HEK293 (cell line): ENCODE results near the gene SRRM1.

Source experiments
- MEIS1 ChIP-seq: sonication (generic); formaldehyde crosslinking; IDR thresholded peaks from 2 replicates; pipeline ENCODE4 v1.8.1; 2022; ENCODE audit warnings: missing genetic modification reagents, mild to moderate bottlenecking, borderline replicate concordance
- PRDM1 ChIP-seq: fragments of 450-650 bp; formaldehyde crosslinking; IDR thresholded peaks from 2 replicates; pipeline ENCODE4; 2016; ENCODE audit warnings: missing biosample characterization, missing genetic modification characterization
- SCRT1 ChIP-seq: fragments of 450-650 bp; formaldehyde crosslinking; IDR thresholded peaks from 2 replicates; pipeline ENCODE4 v1.5.1; 2016; ENCODE audit warnings: missing biosample characterization, missing genetic modification characterization, borderline replicate concordance
- WT1 ChIP-seq: fragments of 450-650 bp; formaldehyde crosslinking; IDR thresholded peaks from 2 replicates; pipeline ENCODE4 v1.5.1; 2016; ENCODE audit warnings: missing biosample characterization, missing genetic modification characterization
- YY1 ChIP-seq: fragments of 450-650 bp; formaldehyde crosslinking; IDR thresholded peaks from 2 replicates; pipeline ENCODE4 v1.5.1; 2018; ENCODE audit warnings: missing biosample characterization, missing genetic modification characterization
- ZBTB48 ChIP-seq: fragments of 450-650 bp; formaldehyde crosslinking; IDR thresholded peaks from 2 replicates; pipeline ENCODE4 v1.5.1; 2016; ENCODE audit warnings: missing biosample characterization, missing genetic modification characterization
- ZFP41 ChIP-seq: fragments of 450-650 bp; formaldehyde crosslinking; IDR thresholded peaks from 2 replicates; pipeline ENCODE4 v1.5.1; 2016; ENCODE audit warnings: missing biosample characterization, missing genetic modification characterization, borderline replicate concordance
- ZNF121 ChIP-seq: fragments of 450-650 bp; formaldehyde crosslinking; IDR thresholded peaks from 2 replicates; pipeline ENCODE4 v1.5.1; 2016; ENCODE audit warnings: missing biosample characterization, missing genetic modification characterization
- ZNF155 ChIP-seq: fragments of 450-650 bp; formaldehyde crosslinking; IDR thresholded peaks from 2 replicates; pipeline ENCODE4 v1.5.1; 2016; ENCODE audit warnings: missing biosample characterization, missing genetic modification characterization
- ZNF157 ChIP-seq: fragments of 450-650 bp; formaldehyde crosslinking; IDR thresholded peaks from 2 replicates; pipeline ENCODE4 v1.5.1; 2016; ENCODE audit warnings: missing biosample characterization, missing genetic modification characterization
- ZNF266 ChIP-seq: fragments of 450-650 bp; formaldehyde crosslinking; IDR thresholded peaks from 2 replicates; pipeline ENCODE4 v1.5.1; 2016; ENCODE audit warnings: missing biosample characterization, missing genetic modification characterization, low read depth
- ZNF37A ChIP-seq: fragments of 450-650 bp; IDR thresholded peaks from 2 replicates; pipeline ENCODE4 v1.5.1; 2018; ENCODE audit warnings: missing biosample characterization, missing genetic modification characterization
- ZNF530 ChIP-seq: fragments of 450-650 bp; formaldehyde crosslinking; IDR thresholded peaks from 2 replicates; pipeline ENCODE4 v1.5.1; 2016; ENCODE audit warnings: low read depth, missing biosample characterization, missing genetic modification characterization
- ZNF596 ChIP-seq: fragments of 450-650 bp; IDR thresholded peaks from 2 replicates; pipeline ENCODE4 v1.5.0; 2018; ENCODE audit warnings: missing biosample characterization, mild to moderate bottlenecking, missing genetic modification characterization, moderate library complexity
- ZNF776 ChIP-seq: fragments of 450-650 bp; formaldehyde crosslinking; IDR thresholded peaks from 2 replicates; pipeline ENCODE4 v1.5.0; 2017; ENCODE audit warnings: missing biosample characterization, missing genetic modification characterization, borderline replicate concordance
- TF ChIP-seq, protein P1 (sequence below): fragments of 450-650 bp; formaldehyde crosslinking; conservative IDR thresholded peaks from 2 replicates; pipeline ENCODE4 v1.5.1; 2016; ENCODE audit warnings: low read depth, missing biosample characterization, missing genetic modification characterization
- TF ChIP-seq, protein P2 (sequence below): fragments of 450-650 bp; formaldehyde crosslinking; IDR thresholded peaks from 2 replicates; pipeline ENCODE4 v1.5.1; 2016; ENCODE audit warnings: missing biosample characterization, missing genetic modification characterization
- TF ChIP-seq, protein P3 (sequence below): fragments of 450-650 bp; formaldehyde crosslinking; IDR thresholded peaks from 2 replicates; pipeline ENCODE4 v1.5.1; 2017; ENCODE audit warnings: missing biosample characterization, missing genetic modification characterization
- TF ChIP-seq, protein P4 (sequence below): fragments of 450-650 bp; formaldehyde crosslinking; IDR thresholded peaks from 2 replicates; pipeline ENCODE4 v1.5.1; 2016; ENCODE audit warnings: missing biosample characterization, missing genetic modification characterization, borderline replicate concordance
- TF ChIP-seq, protein P5 (sequence below): fragments of 450-650 bp; IDR thresholded peaks from 2 replicates; pipeline ENCODE4 v1.5.1; 2018; ENCODE audit warnings: missing biosample characterization, missing genetic modification characterization
- TF ChIP-seq, protein P6 (sequence below): fragments of 450-650 bp; formaldehyde crosslinking; IDR thresholded peaks from 2 replicates; pipeline ENCODE4 v1.5.1; 2017; ENCODE audit warnings: missing biosample characterization, missing genetic modification characterization

Gene SRRM1

DNA sequence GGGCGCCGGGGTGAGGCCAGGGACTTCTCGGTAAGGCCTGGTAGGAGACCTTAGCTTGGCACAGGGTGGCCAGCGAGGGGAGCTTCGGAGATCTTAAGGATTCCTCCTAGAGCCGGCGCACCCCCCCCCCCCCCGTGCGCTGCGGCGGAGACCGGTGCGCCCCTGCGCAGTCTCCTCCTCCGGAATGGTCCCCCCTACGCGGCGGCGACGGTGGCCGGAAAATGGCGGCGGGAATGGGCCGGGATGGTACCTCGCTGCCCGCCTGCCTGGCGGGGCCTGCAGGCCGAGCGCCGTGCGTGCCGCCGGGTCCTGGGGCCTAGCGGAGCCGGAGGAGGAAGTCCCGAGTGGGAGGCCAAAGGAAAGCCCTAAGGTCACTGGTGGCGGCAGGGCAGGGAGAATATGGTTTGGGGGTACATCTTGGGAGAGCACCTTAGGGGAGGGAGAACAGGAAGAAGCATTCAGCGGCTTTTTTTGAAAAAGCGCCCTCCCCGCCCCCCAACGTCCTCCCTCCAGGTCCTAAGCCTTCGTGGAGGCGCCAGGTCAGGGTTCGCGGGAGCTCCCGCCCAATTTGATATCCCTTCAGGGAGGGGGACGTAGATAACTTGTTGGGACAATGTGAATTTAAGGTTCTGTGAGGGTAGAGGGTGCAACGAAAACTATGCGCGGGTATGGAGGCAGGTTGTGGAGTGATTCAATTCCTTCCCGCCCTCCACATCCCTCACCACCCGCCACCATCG lies 429 bp downstream of the SRRM1 start (continued):
- TF ChIP-seq, protein P1, sequence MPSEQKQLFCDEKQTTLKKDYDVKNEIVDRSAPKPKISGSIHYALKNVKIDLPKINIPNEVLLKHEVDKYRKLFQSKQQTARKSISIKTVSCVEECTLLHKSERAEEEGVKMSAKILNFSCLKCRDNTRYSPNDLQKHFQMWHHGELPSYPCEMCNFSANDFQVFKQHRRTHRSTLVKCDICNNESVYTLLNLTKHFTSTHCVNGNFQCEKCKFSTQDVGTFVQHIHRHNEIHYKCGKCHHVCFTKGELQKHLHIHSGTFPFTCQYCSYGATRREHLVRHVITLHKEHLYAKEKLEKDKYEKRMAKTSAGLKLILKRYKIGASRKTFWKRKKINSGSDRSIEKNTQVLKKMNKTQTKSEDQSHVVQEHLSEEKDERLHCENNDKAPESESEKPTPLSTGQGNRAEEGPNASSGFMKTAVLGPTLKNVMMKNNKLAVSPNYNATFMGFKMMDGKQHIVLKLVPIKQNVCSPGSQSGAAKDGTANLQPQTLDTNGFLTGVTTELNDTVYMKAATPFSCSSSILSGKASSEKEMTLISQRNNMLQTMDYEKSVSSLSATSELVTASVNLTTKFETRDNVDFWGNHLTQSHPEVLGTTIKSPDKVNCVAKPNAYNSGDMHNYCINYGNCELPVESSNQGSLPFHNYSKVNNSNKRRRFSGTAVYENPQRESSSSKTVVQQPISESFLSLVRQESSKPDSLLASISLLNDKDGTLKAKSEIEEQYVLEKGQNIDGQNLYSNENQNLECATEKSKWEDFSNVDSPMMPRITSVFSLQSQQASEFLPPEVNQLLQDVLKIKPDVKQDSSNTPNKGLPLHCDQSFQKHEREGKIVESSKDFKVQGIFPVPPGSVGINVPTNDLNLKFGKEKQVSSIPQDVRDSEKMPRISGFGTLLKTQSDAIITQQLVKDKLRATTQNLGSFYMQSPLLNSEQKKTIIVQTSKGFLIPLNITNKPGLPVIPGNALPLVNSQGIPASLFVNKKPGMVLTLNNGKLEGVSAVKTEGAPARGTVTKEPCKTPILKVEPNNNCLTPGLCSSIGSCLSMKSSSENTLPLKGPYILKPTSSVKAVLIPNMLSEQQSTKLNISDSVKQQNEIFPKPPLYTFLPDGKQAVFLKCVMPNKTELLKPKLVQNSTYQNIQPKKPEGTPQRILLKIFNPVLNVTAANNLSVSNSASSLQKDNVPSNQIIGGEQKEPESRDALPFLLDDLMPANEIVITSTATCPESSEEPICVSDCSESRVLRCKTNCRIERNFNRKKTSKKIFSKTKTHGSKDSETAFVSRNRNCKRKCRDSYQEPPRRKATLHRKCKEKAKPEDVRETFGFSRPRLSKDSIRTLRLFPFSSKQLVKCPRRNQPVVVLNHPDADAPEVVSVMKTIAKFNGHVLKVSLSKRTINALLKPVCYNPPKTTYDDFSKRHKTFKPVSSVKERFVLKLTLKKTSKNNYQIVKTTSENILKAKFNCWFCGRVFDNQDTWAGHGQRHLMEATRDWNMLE (tag by site-specific recombination), result no peak
- TF ChIP-seq MEIS1 (CRISPR knock-in tag), result no peak
- no peak for TF ChIP-seq ZNF776
- TF ChIP-seq, protein P2, sequence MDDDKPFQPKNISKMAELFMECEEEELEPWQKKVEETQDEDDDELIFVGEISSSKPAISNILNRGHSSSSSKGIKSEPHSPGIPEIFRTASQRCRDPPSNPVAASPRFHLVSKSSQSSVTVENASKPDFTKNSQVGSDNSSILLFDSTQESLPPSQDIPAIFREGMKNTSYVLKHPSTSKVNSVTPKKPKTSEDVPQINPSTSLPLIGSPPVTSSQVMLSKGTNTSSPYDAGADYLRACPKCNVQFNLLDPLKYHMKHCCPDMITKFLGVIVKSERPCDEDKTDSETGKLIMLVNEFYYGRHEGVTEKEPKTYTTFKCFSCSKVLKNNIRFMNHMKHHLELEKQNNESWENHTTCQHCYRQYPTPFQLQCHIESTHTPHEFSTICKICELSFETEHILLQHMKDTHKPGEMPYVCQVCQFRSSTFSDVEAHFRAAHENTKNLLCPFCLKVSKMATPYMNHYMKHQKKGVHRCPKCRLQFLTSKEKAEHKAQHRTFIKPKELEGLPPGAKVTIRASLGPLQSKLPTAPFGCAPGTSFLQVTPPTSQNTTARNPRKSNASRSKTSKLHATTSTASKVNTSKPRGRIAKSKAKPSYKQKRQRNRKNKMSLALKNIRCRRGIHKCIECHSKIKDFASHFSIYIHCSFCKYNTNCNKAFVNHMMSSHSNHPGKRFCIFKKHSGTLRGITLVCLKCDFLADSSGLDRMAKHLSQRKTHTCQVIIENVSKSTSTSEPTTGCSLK, result no peak
- TF ChIP-seq WT1, result no peak
- TF ChIP-seq, protein P3, sequence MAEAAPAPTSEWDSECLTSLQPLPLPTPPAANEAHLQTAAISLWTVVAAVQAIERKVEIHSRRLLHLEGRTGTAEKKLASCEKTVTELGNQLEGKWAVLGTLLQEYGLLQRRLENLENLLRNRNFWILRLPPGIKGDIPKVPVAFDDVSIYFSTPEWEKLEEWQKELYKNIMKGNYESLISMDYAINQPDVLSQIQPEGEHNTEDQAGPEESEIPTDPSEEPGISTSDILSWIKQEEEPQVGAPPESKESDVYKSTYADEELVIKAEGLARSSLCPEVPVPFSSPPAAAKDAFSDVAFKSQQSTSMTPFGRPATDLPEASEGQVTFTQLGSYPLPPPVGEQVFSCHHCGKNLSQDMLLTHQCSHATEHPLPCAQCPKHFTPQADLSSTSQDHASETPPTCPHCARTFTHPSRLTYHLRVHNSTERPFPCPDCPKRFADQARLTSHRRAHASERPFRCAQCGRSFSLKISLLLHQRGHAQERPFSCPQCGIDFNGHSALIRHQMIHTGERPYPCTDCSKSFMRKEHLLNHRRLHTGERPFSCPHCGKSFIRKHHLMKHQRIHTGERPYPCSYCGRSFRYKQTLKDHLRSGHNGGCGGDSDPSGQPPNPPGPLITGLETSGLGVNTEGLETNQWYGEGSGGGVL (tag by site-specific recombination), result peak; percentile 21
- TF ChIP-seq, protein P4, sequence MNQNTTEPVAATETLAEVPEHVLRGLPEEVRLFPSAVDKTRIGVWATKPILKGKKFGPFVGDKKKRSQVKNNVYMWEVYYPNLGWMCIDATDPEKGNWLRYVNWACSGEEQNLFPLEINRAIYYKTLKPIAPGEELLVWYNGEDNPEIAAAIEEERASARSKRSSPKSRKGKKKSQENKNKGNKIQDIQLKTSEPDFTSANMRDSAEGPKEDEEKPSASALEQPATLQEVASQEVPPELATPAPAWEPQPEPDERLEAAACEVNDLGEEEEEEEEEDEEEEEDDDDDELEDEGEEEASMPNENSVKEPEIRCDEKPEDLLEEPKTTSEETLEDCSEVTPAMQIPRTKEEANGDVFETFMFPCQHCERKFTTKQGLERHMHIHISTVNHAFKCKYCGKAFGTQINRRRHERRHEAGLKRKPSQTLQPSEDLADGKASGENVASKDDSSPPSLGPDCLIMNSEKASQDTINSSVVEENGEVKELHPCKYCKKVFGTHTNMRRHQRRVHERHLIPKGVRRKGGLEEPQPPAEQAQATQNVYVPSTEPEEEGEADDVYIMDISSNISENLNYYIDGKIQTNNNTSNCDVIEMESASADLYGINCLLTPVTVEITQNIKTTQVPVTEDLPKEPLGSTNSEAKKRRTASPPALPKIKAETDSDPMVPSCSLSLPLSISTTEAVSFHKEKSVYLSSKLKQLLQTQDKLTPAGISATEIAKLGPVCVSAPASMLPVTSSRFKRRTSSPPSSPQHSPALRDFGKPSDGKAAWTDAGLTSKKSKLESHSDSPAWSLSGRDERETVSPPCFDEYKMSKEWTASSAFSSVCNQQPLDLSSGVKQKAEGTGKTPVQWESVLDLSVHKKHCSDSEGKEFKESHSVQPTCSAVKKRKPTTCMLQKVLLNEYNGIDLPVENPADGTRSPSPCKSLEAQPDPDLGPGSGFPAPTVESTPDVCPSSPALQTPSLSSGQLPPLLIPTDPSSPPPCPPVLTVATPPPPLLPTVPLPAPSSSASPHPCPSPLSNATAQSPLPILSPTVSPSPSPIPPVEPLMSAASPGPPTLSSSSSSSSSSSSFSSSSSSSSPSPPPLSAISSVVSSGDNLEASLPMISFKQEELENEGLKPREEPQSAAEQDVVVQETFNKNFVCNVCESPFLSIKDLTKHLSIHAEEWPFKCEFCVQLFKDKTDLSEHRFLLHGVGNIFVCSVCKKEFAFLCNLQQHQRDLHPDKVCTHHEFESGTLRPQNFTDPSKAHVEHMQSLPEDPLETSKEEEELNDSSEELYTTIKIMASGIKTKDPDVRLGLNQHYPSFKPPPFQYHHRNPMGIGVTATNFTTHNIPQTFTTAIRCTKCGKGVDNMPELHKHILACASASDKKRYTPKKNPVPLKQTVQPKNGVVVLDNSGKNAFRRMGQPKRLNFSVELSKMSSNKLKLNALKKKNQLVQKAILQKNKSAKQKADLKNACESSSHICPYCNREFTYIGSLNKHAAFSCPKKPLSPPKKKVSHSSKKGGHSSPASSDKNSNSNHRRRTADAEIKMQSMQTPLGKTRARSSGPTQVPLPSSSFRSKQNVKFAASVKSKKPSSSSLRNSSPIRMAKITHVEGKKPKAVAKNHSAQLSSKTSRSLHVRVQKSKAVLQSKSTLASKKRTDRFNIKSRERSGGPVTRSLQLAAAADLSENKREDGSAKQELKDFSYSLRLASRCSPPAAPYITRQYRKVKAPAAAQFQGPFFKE (tag by site-specific recombination), result no peak
- TF ChIP-seq, protein P5, sequence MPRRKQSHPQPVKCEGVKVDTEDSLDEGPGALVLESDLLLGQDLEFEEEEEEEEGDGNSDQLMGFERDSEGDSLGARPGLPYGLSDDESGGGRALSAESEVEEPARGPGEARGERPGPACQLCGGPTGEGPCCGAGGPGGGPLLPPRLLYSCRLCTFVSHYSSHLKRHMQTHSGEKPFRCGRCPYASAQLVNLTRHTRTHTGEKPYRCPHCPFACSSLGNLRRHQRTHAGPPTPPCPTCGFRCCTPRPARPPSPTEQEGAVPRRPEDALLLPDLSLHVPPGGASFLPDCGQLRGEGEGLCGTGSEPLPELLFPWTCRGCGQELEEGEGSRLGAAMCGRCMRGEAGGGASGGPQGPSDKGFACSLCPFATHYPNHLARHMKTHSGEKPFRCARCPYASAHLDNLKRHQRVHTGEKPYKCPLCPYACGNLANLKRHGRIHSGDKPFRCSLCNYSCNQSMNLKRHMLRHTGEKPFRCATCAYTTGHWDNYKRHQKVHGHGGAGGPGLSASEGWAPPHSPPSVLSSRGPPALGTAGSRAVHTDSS (tag by site-specific recombination), result no peak
- TF ChIP-seq ZNF157 (tag by site-specific recombination), result no peak
- no peak for TF ChIP-seq ZNF37A
- peak; percentile 77 for TF ChIP-seq YY1 (tag by site-specific recombination)
- TF ChIP-seq SCRT1 (tag by site-specific recombination), result no peak
- TF ChIP-seq ZNF121, result no peak
- no peak for TF ChIP-seq ZNF155
- TF ChIP-seq ZNF266 (tag by site-specific recombination), result no peak
- no peak for TF ChIP-seq ZFP41 (tag by site-specific recombination)
- no peak for TF ChIP-seq ZBTB48 (tag by site-specific recombination)
- TF ChIP-seq ZNF596 (tag by site-specific recombination), result no peak
- TF ChIP-seq, protein P6, sequence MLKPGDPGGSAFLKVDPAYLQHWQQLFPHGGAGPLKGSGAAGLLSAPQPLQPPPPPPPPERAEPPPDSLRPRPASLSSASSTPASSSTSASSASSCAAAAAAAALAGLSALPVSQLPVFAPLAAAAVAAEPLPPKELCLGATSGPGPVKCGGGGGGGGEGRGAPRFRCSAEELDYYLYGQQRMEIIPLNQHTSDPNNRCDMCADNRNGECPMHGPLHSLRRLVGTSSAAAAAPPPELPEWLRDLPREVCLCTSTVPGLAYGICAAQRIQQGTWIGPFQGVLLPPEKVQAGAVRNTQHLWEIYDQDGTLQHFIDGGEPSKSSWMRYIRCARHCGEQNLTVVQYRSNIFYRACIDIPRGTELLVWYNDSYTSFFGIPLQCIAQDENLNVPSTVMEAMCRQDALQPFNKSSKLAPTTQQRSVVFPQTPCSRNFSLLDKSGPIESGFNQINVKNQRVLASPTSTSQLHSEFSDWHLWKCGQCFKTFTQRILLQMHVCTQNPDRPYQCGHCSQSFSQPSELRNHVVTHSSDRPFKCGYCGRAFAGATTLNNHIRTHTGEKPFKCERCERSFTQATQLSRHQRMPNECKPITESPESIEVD (tag by site-specific recombination), result no peak
- no peak for TF ChIP-seq ZNF530 (tag by site-specific recombination)
- TF ChIP-seq PRDM1 (tag by site-specific recombination), result no peak
